H9 (cell line): ENCODE results near the gene OSBPL9. TPM values are rescaled to one million over a fixed set of nuclear protein-coding genes. Genes with fewer than 3 reads are reported as not detected.

Experiments used
- DNase-seq: peaks from one replicate; pipeline ENCODE4 v3.0.0-alpha.2; 2017
- H2AFZ ChIP-seq: one replicate; pipeline ENCODE4 v1.6.1; 2013; ENCODE audit warnings: mild to moderate bottlenecking, low read length, control low read depth, moderate library complexity
- H2AK5ac ChIP-seq: 2 replicates; pipeline ENCODE4 v1.6.1; 2013; ENCODE audit warnings: low read length, control low read depth, mixed read lengths; ENCODE audit not compliant: insufficient read length
- H2BK120ac ChIP-seq: one replicate; pipeline ENCODE4 v1.6.1; 2013; ENCODE audit warnings: low read depth, mild to moderate bottlenecking, low read length, control low read depth, inconsistent platforms; ENCODE audit not compliant: poor library complexity, severe bottlenecking
- H2BK12ac ChIP-seq: 2 replicates; pipeline ENCODE4 v1.6.1; 2013; ENCODE audit warnings: low read length, control low read depth, mixed read lengths, low read depth; ENCODE audit not compliant: insufficient read length
- H2BK15ac ChIP-seq: 2 replicates; pipeline ENCODE4 v1.6.1; 2013; ENCODE audit warnings: low read depth, low read length, control low read depth
- H2BK20ac ChIP-seq: one replicate; pipeline ENCODE4 v1.6.1; 2013; ENCODE audit warnings: low read depth, mild to moderate bottlenecking, low read length, control low read depth, inconsistent platforms; ENCODE audit not compliant: poor library complexity, severe bottlenecking
- H2BK5ac ChIP-seq: 2 replicates; pipeline ENCODE4 v1.6.1; 2013; ENCODE audit warnings: low read length, control low read depth, mixed read lengths; ENCODE audit not compliant: insufficient read length
- H3K14ac ChIP-seq: 2 replicates; pipeline ENCODE4 v1.6.1; 2013; ENCODE audit warnings: low read length, control low read depth; ENCODE audit not compliant: insufficient read depth
- H3K18ac ChIP-seq: 2 replicates; pipeline ENCODE4 v1.6.1; 2013; ENCODE audit warnings: low read depth, mild to moderate bottlenecking, mixed read lengths, low read length, control low read depth; ENCODE audit not compliant: insufficient read length
- H3K23ac ChIP-seq: 2 replicates; pipeline ENCODE4 v1.6.1; 2013; ENCODE audit warnings: low read length, control low read depth, mixed read lengths, low read depth; ENCODE audit not compliant: insufficient read length
- H3K23me2 ChIP-seq: 2 replicates; pipeline ENCODE4 v1.6.1; 2013; ENCODE audit warnings: low read depth, mild to moderate bottlenecking, mixed read lengths, low read length, control low read depth; ENCODE audit not compliant: insufficient read length, poor library complexity, severe bottlenecking
- H3K27ac ChIP-seq: 2 replicates; pipeline ENCODE4 v1.5.1; 2013; ENCODE audit warnings: low read length, control low read depth, mixed read lengths, low read depth; ENCODE audit not compliant: insufficient read length
- H3K27me3 ChIP-seq: 2 replicates; pipeline ENCODE4 v1.6.1; 2013; ENCODE audit warnings: low read length, control low read depth, inconsistent platforms; ENCODE audit not compliant: insufficient read depth
- H3K4ac ChIP-seq: 2 replicates; pipeline ENCODE4 v1.6.1; 2013; ENCODE audit warnings: low read depth, mild to moderate bottlenecking, control low read depth, inconsistent platforms, low read length, moderate library complexity
- H3K4me1 ChIP-seq: 2 replicates; pipeline ENCODE4 v1.6.1; 2013; ENCODE audit warnings: low read length, control low read depth, inconsistent platforms; ENCODE audit not compliant: insufficient read depth
- H3K4me2 ChIP-seq: 2 replicates; pipeline ENCODE4 v1.6.1; 2013; ENCODE audit warnings: low read length, control low read depth, mixed read lengths; ENCODE audit not compliant: insufficient read length, insufficient read depth
- H3K56ac ChIP-seq: 2 replicates; pipeline ENCODE4 v1.6.1; 2013; ENCODE audit warnings: low read depth, mild to moderate bottlenecking, mixed read lengths, low read length, control low read depth; ENCODE audit not compliant: insufficient read length
- H3K79me1 ChIP-seq: 2 replicates; pipeline ENCODE4 v1.6.1; 2013; ENCODE audit warnings: low read depth, mild to moderate bottlenecking, moderate library complexity, low read length, control low read depth, inconsistent platforms; ENCODE audit not compliant: insufficient read depth, poor library complexity, severe bottlenecking
- H3K79me2 ChIP-seq: 2 replicates; pipeline ENCODE4 v1.6.1; 2013; ENCODE audit warnings: low read length, control low read depth, inconsistent platforms; ENCODE audit not compliant: insufficient read depth
- H3K9ac ChIP-seq: 2 replicates; pipeline ENCODE4 v1.6.1; 2013; ENCODE audit warnings: low read length, control low read depth, mixed read lengths; ENCODE audit not compliant: insufficient read length; ENCODE audit errors: extremely low read depth
- H3K9me3 ChIP-seq: one replicate; pipeline ENCODE4 v1.6.1; 2013; ENCODE audit warnings: low read depth, low read length, inconsistent platforms; ENCODE audit not compliant: control insufficient read depth
- H3T11ph ChIP-seq: one replicate; pipeline ENCODE4 v1.6.1; 2013; ENCODE audit warnings: mild to moderate bottlenecking, low read length, control low read depth, inconsistent platforms
- H4K20me1 ChIP-seq: one replicate; pipeline ENCODE4 v1.6.1; 2013; ENCODE audit not compliant: control insufficient read depth, insufficient read length, insufficient read depth
- H4K5ac ChIP-seq: 2 replicates; pipeline ENCODE4 v1.6.1; 2013; ENCODE audit warnings: low read depth, mild to moderate bottlenecking, mixed read lengths, low read length, control low read depth; ENCODE audit not compliant: insufficient read length
- H4K8ac ChIP-seq: replicated peaks from 2 replicates; pipeline ENCODE4 v1.6.1; 2013; ENCODE audit warnings: low read length, control low read depth, mixed read lengths, low read depth; ENCODE audit not compliant: insufficient read length
- H4K91ac ChIP-seq: 2 replicates; pipeline ENCODE4 v1.6.1; 2013; ENCODE audit warnings: low read depth, mild to moderate bottlenecking, moderate library complexity, mixed read lengths, low read length, control low read depth; ENCODE audit not compliant: insufficient read length
- H3K27ac Mint-ChIP-seq, 3 experiments: 2 replicates in 2 of 3; 3 replicates in 1 of 3; pipeline ENCODE4 v1.8.0; 2020 to 2021; ENCODE audit warnings: mixed read lengths in 3 of 3, mild to moderate bottlenecking in 1 of 3, moderate library complexity in 1 of 3
- H3K27me3 Mint-ChIP-seq: 2 replicates; pipeline ENCODE4 v1.8.0; 2021; ENCODE audit warnings: low read depth, mild to moderate bottlenecking, moderate library complexity, mixed read lengths
- H3K36me3 Mint-ChIP-seq, 3 experiments: 2 replicates in 2 of 3; 3 replicates in 1 of 3; pipeline ENCODE4 v1.8.0; 2020 to 2021; ENCODE audit warnings: low read depth in 3 of 3, mixed read lengths in 3 of 3; ENCODE audit not compliant: insufficient read depth in 1 of 3
- H3K4me1 Mint-ChIP-seq, 2 experiments: 2 replicates each; pipeline ENCODE4 v1.8.0; 2020; ENCODE audit warnings: mixed read lengths in 2 of 2
- H3K4me3 Mint-ChIP-seq, 2 experiments: 2 replicates in 1 of 2; 3 replicates in 1 of 2; pipeline ENCODE4 v1.8.0; 2020 to 2021; ENCODE audit warnings: mild to moderate bottlenecking in 2 of 2, mixed read lengths in 2 of 2, moderate library complexity in 1 of 2
- H3K9me3 Mint-ChIP-seq, 2 experiments: 2 replicates in 1 of 2; 3 replicates in 1 of 2; pipeline ENCODE4 v1.8.0; 2020; ENCODE audit warnings: mild to moderate bottlenecking in 2 of 2, mixed read lengths in 2 of 2, moderate library complexity in 1 of 2
- CTCF ChIP-seq: fragments of 200-600 bp; sonication (generic); conservative IDR thresholded peaks from 3 replicates; pipeline ENCODE4 v1.8.0; 2021; ENCODE audit warnings: antibody characterized with exemption, mild to moderate bottlenecking
- WGBS: extraction: QIAGEN DNeasy Blood & Tissue Kit; methylation state at CpG from one replicate; pipeline ENCODE4 v1.1.7; 2013; ENCODE audit warnings: missing lambda C conversion rate, low lambda C conversion rate, mixed read lengths; ENCODE audit not compliant: insufficient read length; ENCODE audit errors: extremely low coverage; 5-methylcytosine and 5-hydroxymethylcytosine counted together
- microRNA-seq: library from miRNA; unstranded; fragments of <30 nt; microRNA quantifications from one replicate; pipeline ENCODE4, GENCODE V29; 2020; ENCODE audit warnings: borderline microRNAs expressed
- total RNA-seq: library from RNA; stranded (reverse); gene quantifications from 2 replicates; pipeline ENCODE4 v1.2.1, GENCODE V29; 2021

OSBPL9 gene
- total RNA-seq, 1 experiment from 2014 or later: 76.7 TPM

GRCh38 chr1:51837243-51837642 lies 220.4 kb downstream of the OSBPL9 start:
- no peak overlapping the region for H4K91ac ChIP-seq
- no peak overlapping the region for H2BK12ac ChIP-seq
- TF ChIP-seq CTCF: no peak
- no peak overlapping the region for H3K56ac ChIP-seq
- no peak for DNase-seq
- H3K4me2 ChIP-seq: no peak overlapping the region
- H3K27ac Mint-ChIP-seq: peak overlapping the region in 1 of 3 experiments; percentile 68; a peak in 3 of 7 replicates
- no peak overlapping the region for H3K4ac ChIP-seq
- no peak overlapping the region for H2BK5ac ChIP-seq
- H3K36me3 Mint-ChIP-seq: peaks cover 14 to 41% (median 29%) of the 10 kb centered on the region in 3 experiments; a peak in 6 of 7 replicates
- H3K23me2 ChIP-seq: no peaks in the 10 kb centered on the region
- no peak overlapping the region for H3K14ac ChIP-seq
- H2AK5ac ChIP-seq: no peak overlapping the region
- H2BK20ac ChIP-seq: no peak overlapping the region
- no CpG with 5 or more reads among the region's 1 CpG for WGBS
- H3T11ph ChIP-seq: no peak overlapping the region
- peaks cover 5% of the 10 kb centered on the region for H3K79me1 ChIP-seq
- H3K4me1 Mint-ChIP-seq: no peaks in the 10 kb centered on the region
- H3K79me2 ChIP-seq: no peaks in the 10 kb centered on the region; the same call in 1 of the 2 replicates
- H2BK120ac ChIP-seq: no peak overlapping the region
- H3K9ac ChIP-seq: no peak overlapping the region
- no peaks in the 10 kb centered on the region for H3K27me3 ChIP-seq
- no peaks in the 10 kb centered on the region for H4K20me1 ChIP-seq
- no peaks in the 10 kb centered on the region for H3K9me3 ChIP-seq
- no peak overlapping the region for H3K18ac ChIP-seq
- H4K5ac ChIP-seq: no peak overlapping the region
- no peak overlapping the region for H3K23ac ChIP-seq
- no peak overlapping the region for H3K4me3 Mint-ChIP-seq
- no peaks in the 10 kb centered on the region for H3K4me1 ChIP-seq
- no peaks in the 10 kb centered on the region for H3K9me3 Mint-ChIP-seq
- no peak overlapping the region for H2BK15ac ChIP-seq
- H2AFZ ChIP-seq: no peak overlapping the region
- H4K8ac ChIP-seq: no peak overlapping the region
- no peak overlapping the region for H3K27ac ChIP-seq
- no peaks in the 10 kb centered on the region; the same call in 1 of the 2 replicates for H3K27me3 Mint-ChIP-seq

Small RNA genes within 50 kb of the gene (microRNA-seq; reads per million reads assigned to microRNA genes)
- not detected for gene MIR761

Other genes starting within 250 kb of the OSBPL9 start
- 40.2 and 44.1 TPM in 2 replicates for gene EPS15, start 97.8 kb upstream of the OSBPL9 start, total RNA-seq